GM04503 (cell line): ENCODE results near the gene GPR137.

Experiments used
- DNase-seq: peaks from one replicate; pipeline ENCODE4 v3.0.0-alpha.2; 2012; ENCODE audit warnings: low read depth

The GPR137 gene

DNA sequence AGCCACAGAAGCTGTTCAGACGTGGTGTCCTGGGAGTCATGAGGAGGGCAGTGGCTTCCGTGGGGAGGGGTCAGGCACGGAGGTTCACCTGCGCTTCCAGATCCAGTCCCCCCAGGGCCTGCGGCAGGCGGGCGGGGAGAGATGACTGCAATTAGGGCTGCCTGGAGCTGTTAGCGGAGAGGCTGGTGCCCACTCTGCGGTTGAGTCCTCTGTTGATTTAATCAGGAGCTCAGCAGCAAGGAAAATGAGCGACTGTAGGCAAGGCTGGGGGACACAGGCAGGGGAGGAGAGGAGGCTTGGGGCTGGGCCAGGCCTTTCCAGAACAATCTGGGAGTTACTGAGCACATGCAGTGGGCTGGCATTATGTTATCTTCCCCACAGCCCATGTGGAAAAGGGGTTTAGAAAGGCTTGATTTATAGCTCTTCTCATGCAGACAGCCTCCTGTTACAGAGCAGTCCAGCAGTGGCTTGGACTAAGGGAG, 21.2 kb upstream of the GPR137 start:
- DNase-seq, result no peak

DNA sequence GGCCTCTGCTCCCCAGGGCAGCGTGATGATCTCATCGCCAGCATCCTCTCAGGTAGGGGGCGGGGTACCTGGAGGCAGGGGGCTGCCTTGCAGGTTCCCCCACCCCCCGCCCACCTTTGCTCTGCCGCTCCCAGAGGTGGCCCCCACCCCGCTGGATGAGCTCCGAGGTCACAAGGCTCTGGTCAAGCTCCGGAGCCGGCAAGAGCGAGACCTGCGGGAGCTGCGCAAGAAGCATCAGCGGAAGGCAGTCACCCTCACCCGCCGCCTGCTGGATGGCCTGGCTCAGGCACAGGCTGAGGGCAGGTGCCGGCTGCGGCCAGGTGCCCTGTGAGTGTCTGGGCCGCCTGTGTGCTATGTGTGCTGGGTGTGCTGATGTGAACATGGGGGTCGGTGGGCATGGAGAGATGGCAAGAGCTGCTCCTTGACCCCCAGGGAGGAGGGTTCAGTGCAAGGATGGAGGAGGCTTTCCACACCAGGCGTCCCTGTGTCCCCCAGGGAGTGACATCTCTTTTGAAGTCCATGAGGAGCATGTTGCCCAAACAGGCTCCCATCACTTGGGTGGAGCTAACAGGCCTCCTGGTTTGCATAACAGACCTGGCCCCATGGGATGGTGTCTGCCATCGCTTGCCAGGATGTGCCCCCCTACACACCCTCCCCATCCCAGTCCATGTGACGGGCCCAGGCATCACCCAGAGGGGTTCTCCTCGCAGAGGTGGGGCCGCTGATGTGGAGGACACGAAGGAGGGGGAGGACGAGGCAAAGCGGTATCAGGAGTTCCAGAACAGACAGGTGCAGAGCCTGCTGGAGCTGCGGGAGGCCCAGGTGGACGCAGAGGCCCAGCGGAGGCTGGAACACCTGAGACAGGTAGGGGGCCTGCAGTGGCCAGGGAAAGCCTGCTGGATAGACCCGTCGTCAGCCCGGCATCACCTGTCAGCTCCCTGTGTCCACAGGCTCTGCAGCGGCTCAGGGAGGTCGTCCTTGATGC, 20.2 kb upstream of the GPR137 start:
- no peak for DNase-seq

DNA sequence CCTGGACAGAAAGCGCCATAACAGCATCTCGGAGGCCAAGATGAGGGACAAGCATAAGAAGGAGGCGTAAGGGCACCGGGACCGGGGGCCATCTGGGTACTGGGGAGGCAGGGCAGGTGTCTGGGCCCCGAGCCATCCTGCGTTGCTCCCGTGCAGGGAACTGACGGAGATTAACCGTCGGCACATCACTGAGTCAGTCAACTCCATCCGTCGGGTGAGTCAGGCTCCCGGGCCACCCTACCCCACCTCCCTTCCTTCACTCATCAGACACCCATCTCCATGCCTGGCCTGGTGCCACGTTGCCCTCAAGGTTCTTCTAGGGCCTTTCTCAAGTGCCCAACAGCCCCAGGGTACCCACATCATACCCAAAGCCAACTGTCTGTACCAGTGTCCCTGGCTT, 19.3 kb upstream of the GPR137 start:
- no peak for DNase-seq

DNA sequence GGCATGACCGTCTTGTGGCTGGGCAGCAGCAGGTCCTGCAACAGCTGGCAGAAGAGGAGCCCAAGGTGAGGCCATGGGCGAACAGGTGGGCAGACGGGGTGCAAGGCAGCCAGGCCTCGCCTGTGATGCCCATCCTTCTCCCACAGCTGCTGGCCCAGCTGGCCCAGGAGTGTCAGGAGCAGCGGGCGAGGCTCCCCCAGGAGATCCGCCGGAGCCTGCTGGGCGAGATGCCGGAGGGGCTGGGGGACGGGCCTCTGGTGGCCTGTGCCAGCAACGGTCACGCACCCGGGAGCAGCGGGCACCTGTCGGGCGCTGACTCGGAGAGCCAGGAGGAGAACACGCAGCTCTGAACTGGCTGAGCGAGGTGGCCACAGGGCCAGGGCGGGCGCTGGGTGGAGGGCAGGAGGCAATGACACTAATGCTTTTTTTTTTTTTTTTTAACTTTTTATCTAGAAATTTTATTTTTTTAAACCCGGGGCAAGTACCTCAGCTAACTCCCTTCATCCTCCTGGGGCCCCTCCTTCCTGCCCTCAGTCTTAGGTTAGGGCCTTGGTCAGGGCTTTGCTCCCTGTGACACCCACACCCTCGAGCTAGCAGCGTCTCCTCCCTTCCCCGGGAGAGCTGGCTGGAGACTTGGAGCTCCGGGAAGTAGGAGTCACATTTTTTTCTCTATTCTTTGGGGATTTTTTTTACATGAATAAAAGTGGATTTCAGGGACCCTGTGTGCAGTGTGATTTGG, 18.3 kb upstream of the GPR137 start:
- DNase-seq, result no peak

DNA sequence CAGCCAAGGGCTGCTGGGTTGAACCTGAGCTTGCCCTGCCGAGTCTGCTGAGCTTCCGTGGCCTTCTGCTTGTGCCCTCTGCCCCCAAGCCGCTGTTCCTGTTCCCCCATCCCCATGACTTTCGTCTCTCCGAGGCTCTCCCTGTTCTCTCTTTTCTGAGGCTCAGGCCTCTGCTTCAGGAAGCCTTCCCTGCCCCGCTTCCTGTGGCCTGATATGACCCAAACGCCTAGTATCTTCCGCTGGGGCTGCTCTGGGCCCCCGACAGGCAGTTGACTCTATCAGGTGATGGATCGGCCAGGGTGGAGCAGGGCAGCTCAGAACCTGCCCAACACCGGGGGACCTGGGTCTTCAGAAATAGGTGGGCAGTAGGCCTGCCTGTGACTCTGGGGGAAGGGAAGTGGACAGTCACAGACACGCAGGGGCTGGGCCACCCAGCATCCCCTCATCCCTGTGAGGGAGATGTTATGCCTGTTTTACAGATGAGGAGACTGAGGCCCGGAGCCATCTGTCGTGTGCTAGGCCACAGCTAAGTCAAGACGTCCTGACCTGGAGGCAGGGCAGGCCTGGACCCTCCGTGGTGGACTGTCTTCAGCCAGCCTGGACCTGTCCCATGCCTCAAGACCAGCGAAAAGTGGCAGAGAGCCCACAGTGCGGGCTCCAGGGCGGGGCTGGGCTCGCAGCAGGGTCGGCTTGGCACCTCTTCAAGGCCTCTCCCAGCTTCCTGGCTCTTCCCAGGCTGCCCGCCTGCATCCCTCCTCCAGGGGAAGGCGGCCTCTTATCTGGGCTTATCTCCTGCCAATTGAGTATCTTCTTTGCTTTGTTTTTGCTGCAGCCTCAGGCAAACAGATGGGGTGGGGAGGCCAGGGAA, 17.4 kb upstream of the GPR137 start:
- DNase-seq, result no peak

DNA sequence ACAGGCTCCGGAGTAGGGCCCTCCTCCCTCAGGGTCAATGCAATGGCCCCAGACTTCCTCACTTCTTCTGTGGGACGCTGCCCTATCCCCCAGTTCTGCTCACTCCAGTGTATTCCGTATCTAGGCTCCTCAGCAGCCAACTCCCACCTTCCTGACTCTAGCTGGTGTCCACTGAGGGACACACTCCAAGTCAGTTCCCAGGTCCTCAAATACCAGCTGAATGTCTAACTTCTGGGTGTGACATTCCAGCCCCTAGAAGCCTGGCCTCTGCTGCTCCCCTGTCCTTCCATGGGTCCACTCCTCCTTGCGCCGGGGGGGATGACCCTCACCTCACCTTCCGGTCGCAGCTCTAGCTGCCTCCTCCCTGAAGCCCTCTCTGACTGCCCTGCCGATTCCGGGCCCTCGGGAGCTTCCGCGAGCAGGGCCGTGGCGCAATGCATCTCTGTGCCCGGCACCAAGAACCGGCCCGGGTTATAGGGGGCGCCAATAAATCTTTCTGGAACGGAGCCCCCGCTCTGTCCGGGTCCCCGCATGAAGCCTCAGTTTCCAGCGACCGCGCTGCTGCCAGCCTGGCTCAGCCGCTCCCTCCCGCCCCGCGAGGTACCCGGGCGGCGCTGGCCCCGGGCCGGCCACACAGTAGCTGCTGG, 16.6 kb upstream of the GPR137 start:
- no peak for DNase-seq

DNA sequence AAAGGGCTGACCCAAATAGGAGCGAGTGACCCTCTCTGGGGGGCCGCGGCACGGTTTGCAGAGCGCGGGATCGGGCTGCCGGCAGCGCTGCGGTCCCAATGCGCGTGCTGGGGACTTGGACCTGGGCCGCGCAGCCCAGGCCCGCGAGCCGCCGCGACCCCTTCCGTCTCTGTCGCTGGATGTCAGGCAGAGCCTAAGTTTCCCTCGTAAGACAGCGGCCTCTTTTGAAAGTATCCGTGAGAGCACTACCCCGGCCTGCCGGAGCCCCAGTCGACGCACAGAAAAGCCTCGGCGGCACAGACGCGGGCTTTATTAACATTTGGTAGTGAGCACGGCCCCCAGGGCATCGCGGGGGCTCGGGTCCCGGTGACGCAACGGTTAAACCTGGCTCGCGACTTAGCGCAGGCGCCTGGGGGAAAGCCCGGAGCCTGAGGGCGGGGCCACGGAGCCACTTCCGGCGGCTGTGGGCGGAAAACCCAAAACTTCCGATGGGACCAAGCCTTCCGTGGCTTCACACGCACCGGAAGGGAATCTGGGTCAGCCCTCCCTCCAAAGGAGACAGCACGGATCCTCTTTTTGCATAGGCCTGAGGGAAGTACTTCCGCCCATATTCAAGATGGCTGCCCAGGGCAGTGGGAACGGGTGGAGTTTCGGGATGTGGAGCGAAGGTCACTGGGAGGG, 16.0 kb upstream of the GPR137 start:
- peak; percentile 99 for DNase-seq

DNA sequence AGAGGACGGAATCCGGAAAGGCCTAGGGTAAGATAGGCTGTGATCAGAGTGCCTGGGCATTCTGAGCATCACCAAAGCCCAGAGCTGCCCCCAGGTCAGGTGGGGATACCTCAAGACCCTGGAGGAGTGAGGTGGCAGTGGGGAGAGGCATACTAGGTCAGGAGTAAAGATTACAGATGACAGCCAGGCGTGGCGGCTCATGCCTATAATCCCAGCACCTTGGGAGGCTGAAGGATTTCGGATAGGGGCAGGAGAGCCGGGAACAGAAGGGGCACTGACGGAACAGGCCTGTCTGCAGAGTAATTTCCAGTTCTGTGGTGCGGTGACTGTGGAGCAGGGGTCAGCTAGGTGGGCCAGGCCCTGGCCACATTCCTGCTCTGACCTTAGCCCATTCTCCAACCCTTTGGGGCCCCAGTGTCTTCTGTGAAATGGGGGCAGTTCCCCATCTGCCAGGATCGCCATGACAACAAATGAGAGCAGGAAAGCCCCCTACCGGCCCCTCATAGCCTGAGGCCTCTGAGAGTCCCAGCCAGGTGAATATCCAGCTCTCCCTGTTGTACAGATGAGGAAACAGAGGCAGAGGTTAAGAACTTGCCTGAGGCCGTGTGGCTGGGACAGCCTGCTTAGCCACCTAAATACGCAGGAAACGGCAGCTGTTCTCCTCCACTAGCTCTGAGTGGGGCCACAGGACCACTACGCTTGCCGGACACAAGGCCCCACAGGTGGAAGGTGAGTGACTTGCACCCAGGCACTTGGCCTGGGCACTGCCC, 10.4 kb upstream of the GPR137 start:
- no peak for DNase-seq

DNA sequence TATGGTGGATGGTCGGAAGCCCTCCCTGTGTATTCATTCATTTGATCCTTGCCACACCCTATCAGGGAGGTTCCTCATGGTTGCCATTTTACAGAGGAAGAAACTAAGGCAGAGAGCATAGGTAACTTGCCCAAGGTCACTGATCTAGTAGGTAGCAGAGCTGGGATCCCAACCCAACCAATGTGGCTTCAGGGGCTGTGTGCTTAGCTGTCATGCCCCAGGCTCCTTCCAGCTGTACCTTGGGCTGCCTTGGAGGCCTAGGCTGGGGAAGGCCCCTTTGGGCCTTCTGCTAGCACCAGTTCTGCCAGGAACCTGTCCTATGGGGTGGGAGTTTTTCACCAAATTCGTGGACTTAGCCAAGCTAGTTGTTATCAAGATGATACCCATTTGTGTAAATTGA, 9.8 kb upstream of the GPR137 start:
- no peak for DNase-seq

DNA sequence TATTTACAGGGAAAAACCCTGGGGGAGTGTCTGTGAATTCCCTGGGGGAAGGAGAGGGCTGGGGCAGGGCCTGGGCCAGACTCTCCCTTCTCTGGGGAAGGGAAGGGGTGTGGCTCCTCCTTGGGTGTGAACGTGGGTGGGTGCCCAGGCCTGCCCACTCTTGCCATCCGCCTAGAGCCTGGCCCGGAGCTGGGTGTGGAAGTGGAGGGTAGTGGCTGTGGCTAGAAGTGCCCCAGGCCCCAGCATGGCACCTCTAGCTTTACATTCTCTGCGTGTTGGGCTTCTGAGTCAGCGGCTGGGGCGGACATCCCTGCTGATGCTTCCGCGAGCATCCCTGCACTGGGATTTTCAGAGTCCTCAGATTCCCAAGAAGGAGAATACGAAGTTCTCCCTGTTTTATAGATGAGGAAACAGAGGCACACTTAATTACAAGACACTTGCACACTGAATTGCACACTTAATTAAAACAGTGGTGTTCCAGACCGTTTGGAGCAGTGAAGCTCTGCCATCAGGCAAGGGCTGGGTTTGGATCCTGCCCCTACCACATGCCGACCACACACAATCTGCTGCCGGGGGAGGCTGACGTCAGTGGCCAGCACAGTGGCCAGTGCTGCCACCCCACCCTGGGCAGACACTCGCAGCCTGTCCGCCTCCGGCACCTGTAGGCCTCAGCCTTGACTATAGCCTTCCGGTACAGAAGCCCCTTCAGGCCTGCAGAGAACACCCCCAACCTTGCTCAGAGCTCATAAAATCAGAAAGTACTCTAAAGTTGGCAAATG, 8.8 kb upstream of the GPR137 start:
- DNase-seq, result no peak

DNA sequence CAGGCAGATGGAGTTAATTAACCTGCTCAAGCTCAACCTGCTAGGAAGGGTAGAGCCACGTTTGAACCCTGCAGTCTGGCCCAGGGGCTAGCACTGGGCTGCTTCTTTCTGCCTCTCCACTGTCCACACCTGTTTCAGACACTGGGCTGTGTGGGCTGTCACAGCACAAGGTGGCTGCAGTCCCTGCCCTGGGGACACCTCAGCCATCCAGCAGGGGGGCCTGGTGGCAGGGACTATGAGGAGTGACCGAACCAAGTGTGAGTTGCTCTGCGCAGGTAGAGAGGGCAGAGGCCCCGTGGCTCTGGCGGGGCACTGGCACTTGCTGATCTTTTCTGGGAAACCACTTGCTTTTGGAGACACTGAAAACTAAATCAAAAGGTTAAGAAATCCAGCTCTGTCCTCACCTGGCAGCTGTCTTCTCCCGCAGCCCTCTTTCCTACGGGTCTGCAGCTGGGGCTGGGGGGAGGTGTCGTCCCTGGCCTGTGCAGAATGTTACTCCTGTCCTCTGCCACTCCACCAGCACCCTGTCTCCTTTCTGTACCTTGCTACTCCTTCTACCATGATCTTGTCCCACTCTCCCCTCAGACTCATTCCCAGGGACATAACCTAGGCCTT, 7.0 kb upstream of the GPR137 start:
- no peak for DNase-seq

DNA sequence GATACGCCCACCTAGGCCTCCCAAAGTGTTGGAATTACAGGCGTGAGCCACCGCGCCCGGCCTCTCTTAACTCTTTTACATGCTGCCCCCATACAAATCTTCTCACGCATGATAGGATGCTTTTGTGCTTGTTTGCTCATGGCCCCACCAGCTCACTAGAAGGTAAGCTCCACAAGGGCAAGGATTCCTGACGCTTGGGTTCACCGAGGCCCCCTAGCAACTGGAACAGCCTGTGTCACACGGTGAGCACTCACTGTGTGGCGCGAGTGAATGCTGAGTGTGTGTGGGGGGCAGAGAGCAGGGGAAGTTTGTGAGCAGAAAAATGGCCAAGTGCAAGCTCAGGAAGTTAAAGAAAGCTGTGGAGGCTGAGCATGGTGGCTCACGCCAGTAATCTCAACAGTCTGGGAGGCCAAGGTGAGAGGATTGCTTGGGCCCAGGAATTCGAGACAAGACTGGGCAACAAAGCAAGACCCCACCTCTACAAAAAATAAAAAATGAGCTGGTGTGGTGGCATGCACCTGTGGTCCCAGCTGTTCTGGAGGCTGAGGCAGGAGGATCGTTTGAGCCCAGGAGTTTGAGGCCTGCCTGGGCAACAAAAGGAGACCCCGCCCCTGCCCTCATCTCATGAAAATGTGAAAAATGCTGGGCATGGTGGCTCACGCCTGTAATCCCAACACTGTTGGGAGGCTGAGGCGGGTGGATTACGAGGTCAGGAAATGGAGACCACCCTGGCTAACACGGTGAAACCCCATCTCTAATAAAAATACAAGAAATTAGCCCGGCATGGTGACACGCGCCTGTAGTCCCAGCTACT, 3.5 kb upstream of the GPR137 start:
- DNase-seq, result no peak

DNA sequence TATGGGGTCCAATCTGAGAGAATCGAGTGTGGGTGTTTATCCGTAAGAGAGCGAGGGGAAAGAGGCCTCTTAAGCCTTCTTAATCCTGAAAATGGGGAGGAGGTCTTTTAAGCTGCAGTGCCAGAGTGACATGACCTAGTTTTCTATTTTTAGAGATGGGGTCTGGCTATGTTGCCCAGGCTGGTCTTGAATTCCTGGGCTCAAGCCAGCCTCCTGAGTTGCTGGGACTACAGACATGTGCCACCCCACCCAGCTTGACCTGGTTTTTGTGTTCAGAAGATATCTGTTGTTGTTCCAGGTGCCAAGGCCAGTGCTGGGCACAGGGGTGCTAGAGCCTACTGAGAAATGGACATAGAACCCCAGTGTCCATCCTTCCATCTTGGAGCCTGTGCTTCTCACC, 2.6 kb upstream of the GPR137 start:
- DNase-seq, result no peak

DNA sequence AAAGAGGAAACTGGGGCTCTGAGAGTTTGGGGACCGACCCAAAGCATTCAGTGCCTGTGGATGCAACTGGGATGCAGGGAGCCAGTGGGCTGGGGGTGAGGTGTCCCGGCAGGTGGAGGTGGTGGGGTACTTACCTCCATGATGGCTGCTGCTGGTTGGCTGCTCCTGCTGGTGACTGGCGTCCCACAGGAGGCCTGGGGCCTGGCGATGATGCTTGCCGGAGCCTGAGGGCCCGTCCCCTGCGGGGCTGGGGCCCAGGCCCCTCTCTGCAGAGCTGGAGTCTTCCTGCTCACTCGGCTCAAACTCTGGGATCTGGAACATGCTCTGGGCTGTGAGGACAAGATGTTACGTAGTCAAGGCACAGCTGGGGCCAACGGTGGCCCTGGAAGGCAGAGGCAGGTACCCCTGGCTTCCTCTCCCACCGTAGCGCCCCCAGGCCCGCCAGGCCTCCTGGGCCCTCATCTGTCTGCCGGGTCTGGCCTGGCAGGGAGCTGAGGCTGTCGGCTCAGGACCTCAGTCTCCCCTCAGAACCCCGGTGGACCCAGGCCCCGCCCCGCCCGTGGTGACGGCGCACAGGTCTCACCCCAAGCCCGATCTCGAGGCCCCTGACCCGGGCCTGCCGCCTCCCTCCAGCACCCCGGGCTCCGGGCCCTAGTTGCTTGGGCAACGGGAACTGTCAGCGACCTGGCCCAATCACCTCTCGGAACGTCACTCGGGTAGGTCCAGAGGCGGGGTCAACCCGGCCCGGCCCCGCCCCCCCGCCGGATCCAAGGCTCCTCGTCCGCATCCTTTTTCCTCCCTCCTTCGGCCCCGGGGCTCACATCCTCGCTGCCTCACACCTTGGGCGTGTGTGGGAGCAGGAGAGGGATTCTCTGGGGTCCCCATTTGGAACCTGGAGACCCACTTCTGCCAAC, 1.3 kb upstream of the GPR137 start, which contains the start of gene BAD:
Gene BAD, minus strand, starts transcription at position 618 of the 914 bp plus-strand sequence. Its CDS starts 297 bp downstream, at position 321.
- no peak for DNase-seq

DNA sequence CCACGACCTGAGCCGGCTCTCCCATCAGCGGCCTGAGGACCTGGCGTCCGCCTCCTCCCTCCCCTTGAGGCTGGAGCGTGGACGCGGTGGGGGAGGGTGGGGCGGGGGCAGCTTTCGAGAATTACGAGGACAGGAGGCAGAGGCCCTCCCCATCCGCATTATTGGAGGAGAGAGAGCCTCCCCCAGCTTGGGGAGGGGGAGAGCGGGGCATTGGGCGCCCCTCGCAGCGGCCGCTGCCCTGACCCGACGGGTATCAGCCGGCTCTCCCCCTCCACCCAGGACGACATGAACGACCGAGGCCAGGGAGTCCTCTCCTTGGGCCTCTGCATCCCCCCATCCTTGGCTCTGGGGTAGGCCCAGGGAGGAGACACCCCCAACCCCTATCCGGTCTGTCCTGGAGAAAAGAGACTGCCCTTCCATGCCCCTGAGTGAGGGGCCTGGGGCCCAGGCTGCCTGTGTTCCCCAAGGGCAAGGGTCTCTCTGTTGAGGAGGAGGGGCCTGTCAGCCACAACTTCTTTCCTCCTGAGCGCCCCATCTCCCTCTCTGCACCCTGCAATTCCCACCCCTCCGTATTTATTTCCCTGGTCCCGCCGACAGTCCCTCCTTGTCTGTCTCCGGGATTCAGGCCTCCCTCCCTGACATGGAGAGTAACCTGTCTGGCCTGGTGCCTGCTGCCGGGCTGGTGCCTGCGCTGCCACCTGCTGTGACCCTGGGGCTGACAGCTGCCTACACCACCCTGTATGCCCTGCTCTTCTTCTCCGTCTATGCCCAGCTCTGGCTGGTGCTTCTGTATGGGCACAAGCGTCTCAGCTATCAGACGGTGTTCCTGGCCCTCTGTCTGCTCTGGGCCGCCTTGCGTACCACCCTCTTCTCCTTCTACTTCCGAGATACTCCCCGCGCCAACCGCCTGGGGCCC, 495 bp downstream of the GPR137 start:
- no peak for DNase-seq

DNA sequence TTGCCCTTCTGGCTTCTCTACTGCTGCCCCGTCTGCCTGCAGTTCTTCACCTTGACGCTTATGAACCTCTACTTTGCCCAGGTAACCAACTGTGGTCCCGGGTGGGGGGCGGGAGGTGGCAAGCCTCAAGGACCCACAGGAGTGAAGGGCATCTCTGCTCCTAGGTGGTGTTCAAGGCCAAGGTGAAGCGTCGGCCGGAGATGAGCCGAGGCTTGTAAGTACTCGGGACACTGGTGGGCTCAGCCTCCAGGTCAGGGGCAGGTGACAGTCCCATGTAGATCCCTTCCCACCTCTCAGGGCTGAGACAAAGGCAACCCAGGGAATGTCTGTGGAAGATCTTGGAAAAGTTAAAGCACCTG, 1.1 kb downstream of the GPR137 start:
- no peak for DNase-seq
